TTC549 (cell line): ENCODE results near the gene TIMM17A.
"Not testable (repeated sequence)": the region's sequence is repeated elsewhere in the genome, so short reads cannot be mapped to it uniquely, and the experiment has no call there.

Experiments used
- FAIRE-seq: peaks from 2 replicates; lab custom pipeline; 2012; peaks lifted over from hg19 to GRCh38; lab: Jason Lieb, UNC

TIMM17A gene

GRCh38 chr1:202016022-202016810, 60.9 kb downstream of the TIMM17A start:
- no peak for FAIRE-seq

GRCh38 chr1:202016811-202017748, 61.8 kb downstream of the TIMM17A start:
- FAIRE-seq: no peak

- FAIRE-seq: no peak
These were observed 62.6 kb downstream of the TIMM17A start for GRCh38 chr1:202017749-202018467.

GRCh38 chr1:202018468-202019234, 63.3 kb downstream of the TIMM17A start:
- no peak for FAIRE-seq

- FAIRE-seq: not testable (repeated sequence)
These were observed 63.9 kb downstream of the TIMM17A start for GRCh38 chr1:202019235-202019558.
